HL-60/S4 (cell line): ENCODE measurements around the gene PSD4.

Source experiments
- in situ Hi-C: fragments of 300-500 bp; cut with MboI; formaldehyde crosslinking; loops from 2 replicates; pipeline ENCODE4 v1.14.3; 2022; ENCODE audit warnings: low sequenced_read_pairs

The PSD4 gene

DNA sequence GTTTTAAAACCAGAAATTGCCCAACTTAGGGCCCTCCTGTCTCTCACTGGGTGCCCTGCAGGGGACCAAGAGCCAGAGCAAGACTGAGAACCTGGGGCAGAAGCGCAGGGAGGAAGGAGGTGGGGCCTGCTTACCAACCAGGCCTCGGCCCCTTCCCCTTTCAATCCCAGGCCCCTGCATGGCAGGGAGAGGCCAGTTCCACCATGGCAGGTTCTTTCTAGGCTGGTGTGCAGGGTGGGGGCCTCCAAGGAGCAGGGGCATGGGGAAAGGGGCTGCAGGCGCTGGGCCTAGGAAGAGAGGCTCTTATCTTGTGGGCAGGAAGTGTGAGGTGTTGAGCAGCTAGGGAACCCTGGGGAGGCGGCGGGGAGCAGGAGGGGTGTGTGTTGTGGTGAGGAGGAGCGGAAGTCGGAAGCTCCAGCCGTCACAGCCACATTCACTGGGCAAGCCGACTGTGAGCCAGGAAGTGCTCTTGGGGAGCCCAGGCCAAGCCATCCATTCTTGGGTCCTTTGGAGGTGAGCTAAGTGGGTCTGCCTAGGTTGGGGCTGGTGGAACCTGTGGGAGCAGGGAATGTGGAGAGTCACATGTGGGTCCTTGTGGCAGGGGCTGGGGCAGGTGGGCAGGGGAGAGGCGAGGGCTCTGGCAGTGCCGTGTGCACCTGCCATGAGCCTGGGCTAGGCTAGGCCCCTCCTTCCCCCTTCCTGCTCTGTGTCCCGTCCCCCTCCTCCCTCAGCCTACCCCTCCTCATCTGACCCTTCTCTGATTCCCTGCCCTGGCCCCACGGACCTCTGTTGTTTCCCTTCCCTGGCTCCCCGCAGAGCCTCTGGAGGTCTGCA, at the start of gene PSD4:
TSS of gene PSD4 (plus strand) at position 430 of the 834 bp plus-strand sequence. CDS start 8,486 bp downstream, outside the sequence.
- in situ Hi-C loops = no loop called here

DNA sequence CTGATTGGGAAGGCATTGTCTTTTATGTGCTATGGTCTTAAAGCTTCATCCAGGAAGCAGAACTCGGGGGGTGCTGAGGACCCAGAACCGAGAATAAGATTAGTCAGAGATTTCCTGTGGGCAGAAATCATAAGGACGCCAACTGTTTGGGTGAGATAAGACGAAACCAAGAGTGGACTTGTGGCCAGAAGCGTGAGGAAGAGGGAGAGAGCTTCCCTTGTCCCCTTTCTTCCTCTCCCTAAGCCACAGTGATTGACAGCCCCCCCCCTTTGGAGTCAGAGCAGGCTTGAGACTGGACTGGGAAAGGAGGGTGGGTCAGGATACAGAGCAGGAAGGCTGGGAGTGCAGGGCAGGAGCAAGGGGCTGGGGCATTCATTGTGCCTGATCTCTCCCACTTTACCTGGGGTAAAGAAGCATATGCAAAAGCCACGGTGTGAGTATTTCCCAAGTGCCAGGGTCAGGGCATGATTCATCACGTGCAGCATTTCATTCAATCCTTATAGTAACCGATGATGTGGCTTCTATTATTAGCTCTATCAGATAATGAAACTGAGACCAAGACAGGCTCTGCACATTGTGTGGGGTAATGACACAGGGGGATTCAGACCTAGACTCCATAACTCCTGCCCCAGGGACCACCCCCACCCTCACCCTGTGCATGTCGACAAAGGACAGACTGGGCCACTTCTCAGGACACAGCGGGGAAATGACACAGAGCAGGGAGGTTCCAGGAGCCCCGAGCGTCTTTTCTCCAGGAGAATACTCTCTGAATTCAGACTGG, 49.4 kb upstream of the PSD4 start:
- in situ Hi-C loops = no loop called here

DNA sequence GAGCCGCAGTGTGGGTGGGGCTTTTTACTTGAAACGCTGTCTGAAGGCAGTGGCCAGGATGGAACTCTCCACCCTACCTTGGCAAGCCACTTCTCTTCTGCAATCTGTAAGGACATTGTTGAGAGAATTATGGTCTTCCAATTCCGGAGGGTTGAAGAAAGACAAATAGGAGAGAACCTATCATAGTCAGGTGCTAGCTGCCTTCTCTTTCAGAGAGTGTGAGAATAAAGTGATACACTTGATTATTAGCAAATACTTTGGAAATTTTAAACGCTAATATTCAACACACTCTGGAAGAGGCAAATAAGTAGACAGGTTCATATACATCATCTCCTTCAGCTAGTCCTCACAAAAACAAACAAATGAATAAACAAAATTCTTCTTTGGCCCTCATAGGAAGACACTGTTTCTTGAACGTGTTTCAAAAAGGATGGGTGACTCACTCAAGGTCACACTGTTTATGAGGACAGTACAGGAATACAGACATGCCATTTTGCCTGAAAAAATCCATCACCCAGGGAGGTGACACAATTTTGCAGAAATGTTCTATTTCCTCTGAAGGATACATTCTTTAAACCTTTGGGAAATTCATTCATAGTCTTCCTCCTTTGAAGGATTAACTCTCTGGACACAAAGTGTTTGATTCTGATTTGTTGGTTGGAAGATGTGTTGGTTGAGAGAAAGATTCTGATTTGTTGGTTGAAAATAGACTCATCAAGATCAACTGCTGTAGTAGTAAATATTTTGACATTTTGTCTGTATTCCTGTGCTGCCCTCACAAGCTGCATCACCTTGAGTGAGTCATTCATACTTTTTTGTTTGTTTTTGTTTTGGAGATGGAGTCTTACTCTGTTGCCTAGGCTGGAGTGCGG, 48.6 kb upstream of the PSD4 start:
- in situ Hi-C loops = no loop called here

DNA sequence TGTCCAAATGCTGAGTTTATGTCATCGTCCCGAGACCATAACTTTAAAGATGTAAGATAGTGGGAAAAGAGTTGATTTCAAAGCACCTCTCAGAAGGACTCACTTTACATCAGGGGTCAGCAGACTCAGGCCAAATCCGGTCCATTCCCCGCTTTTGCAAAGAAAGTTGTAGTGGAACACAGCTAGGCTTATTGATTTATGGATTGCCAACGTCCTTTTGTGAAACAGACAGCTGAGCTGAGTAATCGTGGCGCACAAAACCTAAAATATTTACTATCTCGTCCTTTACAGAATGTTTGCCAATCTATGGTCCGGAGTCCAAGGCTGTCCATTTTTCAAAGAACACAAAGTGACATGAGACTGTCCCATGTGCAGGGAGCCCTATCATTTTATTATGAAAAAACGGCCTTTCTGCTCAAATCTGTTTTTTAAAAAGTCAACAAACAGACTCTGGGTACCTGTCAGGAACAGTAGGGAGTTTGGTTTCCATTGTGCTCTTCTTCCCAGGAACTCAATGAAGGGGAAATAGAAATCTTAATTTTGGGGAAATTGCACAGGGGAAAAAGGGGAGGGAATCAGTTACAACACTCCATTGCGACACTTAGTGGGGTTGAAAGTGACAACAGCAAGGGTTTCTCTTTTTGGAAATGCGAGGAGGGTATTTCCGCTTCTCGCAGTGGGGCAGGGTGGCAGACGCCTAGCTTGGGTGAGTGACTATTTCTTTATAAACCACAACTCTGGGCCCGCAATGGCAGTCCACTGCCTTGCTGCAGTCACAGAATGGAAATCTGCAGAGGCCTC, 46.7 kb upstream of the PSD4 start, which contains the start of gene IL1RN:
TSS of gene IL1RN (plus strand) at position 754 of the 801 bp plus-strand sequence. CDS start at position 781, 27 bp downstream.
- in situ Hi-C loops = no loop called here

DNA sequence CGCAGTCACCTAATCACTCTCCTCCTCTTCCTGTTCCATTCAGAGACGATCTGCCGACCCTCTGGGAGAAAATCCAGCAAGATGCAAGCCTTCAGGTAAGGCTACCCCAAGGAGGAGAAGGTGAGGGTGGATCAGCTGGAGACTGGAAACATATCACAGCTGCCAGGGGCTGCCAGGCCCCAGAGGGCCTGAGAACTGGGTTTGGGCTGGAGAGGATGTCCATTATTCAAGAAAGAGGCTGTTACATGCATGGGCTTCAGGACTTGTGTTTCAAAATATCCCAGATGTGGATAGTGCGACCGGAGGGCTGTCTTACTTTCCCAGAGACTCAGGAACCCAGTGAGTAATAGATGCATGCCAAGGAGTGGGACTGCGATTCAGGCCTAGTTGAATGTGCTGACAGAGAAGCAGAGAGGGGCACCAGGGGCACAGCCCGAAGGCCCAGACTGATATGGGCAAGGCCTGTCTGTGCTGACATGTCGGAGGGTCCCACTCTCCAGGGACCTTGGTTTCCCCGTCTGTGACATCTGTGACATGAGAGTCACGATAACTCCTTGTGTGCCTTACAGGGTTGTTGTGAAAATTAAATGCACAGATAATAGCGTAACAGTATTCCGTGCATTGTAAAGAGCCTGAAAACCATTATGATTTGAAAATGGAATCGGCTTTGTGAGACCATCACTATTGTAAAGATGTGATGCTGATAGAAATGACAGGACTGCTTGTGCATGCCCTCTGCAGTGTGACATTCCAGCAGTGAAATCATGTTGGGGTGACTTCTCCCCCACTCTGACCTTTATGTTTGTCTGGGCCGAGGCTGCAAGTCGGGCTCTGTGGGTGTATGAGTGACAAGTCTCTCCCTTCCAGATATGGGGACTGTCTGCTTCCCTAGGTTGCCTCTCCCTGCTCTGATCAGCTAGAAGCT, 45.9 kb upstream of the PSD4 start:
- in situ Hi-C loops = no loop called here

DNA sequence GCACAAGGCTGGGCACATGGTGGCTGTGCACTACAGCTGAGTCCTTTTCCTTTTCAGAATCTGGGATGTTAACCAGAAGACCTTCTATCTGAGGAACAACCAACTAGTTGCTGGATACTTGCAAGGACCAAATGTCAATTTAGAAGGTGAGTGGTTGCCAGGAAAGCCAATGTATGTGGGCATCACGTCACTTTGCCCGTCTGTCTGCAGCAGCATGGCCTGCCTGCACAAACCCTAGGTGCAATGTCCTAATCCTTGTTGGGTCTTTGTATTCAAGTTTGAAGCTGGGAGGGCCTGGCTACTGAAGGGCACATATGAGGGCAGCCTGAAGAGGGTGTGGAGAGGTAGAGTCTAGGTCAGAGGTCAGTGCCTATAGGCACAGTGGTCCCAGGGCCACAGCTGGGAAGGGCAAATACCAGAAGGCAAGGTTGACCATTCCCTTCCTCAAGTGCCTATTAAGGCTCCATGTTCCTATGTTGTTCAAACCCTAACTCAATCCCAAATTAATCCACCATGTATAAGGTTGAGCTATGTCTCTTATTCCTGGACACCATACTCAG, 44.2 kb upstream of the PSD4 start:
- in situ Hi-C loops = no loop called here

DNA sequence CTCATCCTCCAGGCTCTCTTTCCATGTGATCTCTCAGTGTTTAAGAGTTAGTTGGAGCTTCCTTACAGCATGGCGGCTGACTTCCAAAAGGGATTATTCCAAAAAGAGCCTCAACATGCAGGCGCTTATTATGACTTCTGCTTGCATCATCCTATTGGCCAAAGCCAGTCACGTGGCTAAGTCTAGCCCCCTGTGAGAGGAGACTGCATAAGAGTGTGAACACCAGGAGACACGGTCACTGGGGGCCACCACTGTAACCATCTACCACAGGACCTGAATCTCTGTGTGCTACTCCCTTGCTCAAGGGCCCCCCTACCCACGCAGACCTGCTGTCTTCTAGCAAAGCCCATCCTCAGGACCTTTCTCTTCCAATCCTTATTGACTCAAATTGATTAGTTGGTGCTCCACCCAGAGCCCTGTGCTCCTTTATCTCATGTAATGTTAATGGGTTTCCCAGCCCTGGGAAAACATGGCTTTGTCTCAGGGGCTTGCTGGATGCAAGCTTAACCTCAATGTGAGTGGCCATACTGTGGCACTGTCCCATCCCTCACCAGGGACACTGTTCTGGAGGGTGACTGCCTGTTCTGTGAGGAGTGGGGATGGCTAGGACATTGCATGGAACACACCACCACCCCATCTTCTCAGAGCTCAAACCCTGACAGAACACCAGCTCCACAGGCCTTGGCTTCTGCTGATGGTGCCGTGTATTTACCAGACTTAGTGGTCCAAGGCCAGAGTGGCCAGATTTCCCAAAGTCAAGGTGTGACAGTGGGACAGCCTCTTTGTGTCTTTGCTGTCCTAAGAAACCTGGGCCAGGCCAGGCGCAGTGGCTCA, 42.2 kb upstream of the PSD4 start:
- in situ Hi-C loops = no loop called here

DNA sequence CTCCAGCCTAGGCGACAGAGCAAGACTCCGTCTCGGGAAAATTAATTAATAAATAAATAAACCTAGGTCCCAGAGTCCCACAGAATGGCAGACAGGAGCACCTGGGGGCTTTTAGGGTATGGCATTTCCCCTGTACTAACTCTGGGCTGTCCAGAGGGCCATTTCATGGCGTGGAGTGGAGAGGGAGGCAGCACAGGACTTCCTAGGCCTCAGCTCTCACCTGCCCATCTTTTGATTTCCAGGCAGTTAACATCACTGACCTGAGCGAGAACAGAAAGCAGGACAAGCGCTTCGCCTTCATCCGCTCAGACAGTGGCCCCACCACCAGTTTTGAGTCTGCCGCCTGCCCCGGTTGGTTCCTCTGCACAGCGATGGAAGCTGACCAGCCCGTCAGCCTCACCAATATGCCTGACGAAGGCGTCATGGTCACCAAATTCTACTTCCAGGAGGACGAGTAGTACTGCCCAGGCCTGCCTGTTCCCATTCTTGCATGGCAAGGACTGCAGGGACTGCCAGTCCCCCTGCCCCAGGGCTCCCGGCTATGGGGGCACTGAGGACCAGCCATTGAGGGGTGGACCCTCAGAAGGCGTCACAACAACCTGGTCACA, 41.3 kb upstream of the PSD4 start:
- in situ Hi-C loops = no loop called here

DNA sequence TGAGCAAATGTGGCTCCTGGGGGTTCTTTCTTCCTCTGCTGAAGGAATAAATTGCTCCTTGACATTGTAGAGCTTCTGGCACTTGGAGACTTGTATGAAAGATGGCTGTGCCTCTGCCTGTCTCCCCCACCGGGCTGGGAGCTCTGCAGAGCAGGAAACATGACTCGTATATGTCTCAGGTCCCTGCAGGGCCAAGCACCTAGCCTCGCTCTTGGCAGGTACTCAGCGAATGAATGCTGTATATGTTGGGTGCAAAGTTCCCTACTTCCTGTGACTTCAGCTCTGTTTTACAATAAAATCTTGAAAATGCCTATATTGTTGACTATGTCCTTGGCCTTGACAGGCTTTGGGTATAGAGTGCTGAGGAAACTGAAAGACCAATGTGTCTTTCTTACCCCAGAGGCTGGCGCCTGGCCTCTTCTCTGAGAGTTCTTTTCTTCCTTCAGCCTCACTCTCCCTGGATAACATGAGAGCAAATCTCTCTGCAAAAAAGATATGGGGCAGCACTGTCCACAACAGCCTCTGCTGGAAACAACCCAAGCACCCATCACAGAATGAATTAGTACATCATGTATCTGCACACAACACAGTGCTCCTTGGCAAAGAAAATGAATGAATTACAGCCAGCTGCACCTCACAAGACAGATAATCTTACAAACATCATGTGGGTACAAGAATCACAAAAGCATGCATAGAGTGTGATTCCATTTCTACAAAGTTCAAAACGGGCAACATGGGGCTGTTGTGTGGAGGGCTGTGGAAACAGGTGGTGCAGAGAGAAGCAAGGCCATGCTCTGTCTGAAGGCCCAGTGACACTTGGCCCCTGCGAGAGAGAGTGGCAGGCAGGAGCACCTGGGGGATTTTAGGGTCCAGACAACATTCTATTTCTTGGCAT, 39.8 kb upstream of the PSD4 start:
- in situ Hi-C loops = no loop called here

DNA sequence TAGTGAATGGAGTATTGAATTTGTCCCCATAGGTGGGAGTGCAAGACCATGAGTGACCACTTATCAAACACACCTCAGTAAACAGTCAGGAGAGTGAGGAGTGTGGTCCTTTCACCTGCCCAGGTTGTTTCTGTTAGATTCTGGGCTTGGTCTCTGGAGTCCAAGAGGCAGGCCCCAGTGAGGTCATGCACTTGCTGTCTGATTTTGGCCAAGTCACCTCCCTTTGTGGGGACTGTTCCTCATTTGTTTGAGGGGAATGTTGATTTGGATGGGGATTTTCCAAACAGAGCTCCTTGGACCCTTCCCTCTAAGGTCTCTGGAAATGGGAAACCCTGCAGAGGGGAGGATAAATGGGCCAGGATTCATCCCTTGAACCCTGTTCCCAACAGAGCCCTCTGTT, 39.1 kb upstream of the PSD4 start:
- in situ Hi-C loops = no loop called here

DNA sequence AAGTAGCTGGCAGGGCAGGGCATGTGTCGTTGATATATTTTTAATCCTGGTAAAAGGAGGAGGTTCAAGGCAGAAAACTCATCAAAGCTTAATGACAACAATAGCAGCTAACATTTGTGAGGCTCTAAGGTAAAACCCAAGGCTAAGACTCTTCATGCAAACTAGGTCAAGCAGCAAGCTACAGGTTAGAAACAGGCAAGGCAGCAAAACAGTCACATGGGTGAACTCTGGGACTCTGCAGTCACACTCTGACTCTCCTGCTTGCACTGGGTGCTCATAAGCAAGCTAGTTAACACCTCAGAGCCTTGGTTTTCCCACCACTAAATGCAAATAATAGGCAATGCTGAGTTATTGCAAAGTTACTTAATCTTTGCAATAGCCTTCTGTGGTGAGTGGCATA, 38.5 kb upstream of the PSD4 start:
- in situ Hi-C loops = no loop called here

DNA sequence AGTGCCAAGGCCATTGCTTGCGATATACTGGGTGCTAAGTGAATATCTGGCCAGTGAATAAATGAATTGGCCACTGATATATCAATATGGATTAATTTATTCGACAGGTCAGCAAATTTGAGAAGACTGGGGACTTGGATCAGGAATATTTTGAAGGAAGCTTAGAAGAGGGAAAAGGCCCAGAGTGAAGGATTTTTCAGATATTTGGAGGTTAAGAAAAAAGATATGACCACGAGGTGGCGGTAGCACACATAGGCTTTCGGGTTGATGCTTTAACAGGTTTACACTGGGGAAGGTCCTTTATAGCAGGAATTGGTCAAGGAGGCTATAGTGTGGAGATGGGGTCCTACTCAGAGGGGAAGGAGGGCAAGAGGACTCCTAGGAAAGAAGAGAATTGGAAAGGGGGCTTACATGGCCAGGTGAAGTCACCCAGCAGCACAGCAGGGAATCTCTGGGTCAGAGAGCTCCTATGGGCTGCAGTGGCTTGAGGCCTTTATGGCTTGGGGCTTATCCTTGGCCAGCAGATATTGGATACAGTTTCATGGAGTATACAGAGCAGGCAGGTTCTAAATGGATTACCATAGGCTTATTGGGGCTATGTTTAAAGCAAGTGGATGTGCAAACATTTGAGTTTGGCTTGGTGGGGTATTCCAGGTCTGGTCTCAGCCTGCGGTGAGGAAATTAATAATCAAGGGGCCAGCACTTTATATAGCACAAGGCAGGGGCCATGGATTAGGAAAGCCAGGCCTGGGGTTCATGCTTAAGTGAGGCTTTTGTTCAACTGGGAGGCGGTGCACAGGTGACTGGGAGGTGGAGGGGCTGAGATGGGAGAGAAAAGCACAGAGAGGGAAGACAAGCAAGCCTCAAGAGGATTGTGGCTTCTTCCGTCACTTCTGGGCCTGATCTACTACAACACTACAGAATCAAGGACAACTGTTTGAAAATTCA, 36.7 kb upstream of the PSD4 start:
- in situ Hi-C loops = no loop called here

DNA sequence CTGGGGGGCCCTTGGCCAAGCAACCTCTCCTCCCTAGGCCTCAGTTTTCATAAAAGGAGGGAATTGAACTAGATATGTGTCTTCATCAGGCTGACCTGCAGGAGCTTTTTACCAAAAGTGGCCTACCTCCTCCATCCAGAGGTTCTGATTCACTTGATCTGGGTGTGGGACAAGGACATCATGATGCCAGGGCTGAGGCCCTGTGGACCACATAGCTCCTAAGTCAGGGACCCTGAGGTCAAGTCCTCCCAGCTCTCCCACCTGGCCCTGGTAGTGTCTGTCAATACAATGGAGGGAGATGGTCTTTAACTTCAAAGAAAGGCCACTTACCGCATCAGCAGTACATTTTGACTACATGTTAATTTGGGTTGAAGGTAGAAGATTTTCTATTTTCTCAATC, 35.9 kb upstream of the PSD4 start:
- in situ Hi-C loops = no loop called here

DNA sequence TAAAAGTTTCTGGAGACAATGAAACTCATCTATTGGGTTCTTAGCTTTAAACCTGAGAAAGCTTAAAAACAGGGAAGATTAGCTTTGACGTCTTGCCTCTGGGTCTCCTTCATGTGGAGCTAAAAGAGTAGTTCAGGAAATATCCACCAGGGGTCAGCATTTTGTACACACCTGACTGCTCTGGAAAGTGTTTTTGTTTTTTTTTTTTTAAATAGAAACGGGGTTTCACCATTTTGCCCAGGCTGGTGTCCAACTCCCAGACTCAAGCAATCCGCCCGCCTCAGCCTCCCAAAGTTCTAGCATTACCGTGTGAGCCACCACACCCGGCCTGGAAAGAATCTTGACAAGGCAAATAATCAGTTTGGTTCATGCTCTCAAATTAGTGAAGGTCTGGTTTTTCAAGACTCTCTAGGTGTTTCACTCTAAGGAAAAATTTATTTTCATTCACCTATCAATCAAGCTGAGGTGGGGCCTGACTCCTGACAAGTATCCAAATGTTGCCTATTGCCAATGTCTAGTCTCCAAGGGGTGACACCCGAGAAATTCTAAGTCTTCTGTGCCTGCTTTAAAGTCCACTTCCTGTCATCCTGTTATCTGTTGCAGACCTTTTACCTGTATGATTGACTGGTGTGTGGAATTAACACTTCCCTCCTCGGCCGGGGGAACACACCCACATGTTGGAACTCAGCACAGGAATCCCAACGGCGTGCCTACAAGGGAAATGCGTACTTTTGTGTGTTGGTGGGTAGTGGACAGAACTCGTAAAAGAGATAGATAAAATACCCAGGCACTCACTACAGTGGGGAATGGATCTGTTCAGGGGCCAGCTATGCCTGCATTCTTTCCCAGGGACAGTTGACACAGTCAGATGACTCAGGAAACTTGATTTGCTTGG, 35.1 kb upstream of the PSD4 start:
- in situ Hi-C loops = no loop called here
